GM10248 (cell line): ENCODE measurements around the gene C1QTNF9B.

Experiments
- CTCF ChIA-PET: fragments of 300-600 bp; sonication (Branson Sonifier 250); formaldehyde crosslinking; extraction: SDS; loops from one replicate; lab custom pipeline; 2021; ENCODE audit warnings: antibody characterized with exemption; lab: Yijun Ruan, JAX
- POLR2A ChIA-PET: fragments of 350-650 bp; sonication (Branson Sonifier 250); formaldehyde crosslinking; extraction: SDS; loops from one replicate; lab custom pipeline; 2020; ENCODE audit warnings: antibody characterized with exemption; lab: Yijun Ruan, JAX
- DNase-seq: peaks from one replicate; pipeline ENCODE4 v3.0.0; 2012; ENCODE audit errors: extremely low spot score
- TF ChIP-seq, protein P1 (sequence below): IDR thresholded peaks from 2 replicates; pipeline ENCODE4 v1.5.1; 2012; ENCODE audit warnings: mild to moderate bottlenecking, low read depth; ENCODE audit errors: extremely low read depth, missing control alignments, control extremely low read depth

Gene C1QTNF9B

DNA sequence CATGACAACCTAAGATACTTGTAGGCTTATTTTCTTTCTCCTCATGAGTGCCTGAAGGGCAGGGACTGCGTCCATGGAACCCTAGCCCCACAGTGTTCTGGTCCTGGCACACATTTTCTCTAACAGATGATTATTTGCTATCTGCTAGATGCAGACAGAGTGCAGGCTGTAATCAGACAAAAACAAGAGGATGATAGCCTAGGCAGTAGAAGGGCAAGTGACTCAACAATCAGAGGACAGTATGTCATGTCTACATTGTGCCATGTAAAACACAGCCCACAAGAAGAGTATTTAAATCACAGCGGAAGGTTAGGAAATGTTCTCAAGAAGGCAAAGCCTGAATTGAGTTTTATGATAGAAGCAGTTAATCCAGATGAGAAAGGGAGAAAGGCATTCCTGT, 37.4 kb downstream of the C1QTNF9B start:
- DNase-seq = no peak
- ChIA-PET CTCF (interaction anchor here (2.2 kb wide), 1 partner anchor 10 kb away, joined by 7 read pairs; no protein-coding TSS in a partner anchor), POLR2A (no interaction called here)
- TF ChIP-seq, protein P1, sequence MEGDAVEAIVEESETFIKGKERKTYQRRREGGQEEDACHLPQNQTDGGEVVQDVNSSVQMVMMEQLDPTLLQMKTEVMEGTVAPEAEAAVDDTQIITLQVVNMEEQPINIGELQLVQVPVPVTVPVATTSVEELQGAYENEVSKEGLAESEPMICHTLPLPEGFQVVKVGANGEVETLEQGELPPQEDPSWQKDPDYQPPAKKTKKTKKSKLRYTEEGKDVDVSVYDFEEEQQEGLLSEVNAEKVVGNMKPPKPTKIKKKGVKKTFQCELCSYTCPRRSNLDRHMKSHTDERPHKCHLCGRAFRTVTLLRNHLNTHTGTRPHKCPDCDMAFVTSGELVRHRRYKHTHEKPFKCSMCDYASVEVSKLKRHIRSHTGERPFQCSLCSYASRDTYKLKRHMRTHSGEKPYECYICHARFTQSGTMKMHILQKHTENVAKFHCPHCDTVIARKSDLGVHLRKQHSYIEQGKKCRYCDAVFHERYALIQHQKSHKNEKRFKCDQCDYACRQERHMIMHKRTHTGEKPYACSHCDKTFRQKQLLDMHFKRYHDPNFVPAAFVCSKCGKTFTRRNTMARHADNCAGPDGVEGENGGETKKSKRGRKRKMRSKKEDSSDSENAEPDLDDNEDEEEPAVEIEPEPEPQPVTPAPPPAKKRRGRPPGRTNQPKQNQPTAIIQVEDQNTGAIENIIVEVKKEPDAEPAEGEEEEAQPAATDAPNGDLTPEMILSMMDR = no peak

DNA sequence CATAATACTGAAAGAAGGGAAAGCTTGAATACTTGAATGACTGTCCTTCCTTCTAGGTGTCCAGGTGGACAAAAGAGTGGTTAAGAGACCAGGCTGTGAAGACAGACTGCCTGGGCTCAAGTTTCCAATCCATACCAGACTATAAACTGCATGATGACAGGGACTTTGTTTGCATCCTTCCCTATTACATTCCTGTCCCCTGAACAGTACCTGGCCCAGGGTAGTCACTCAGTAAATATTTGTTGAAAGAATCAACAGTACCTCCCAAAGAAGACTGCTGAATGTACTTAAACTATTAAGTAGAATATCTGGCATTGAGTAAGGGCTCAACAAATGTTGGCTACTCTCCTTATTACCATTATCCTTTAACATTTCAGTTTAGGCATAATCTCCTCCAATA, 37.8 kb downstream of the C1QTNF9B start:
- TF ChIP-seq, protein P1 = no peak
- ChIA-PET CTCF (interaction anchor here (2.1 to 2.2 kb wide), 2 partner anchors 10 to 14 kb away, joined by 7 read pairs; no protein-coding TSS in a partner anchor), POLR2A (no interaction called here)
- no peak for DNase-seq

DNA sequence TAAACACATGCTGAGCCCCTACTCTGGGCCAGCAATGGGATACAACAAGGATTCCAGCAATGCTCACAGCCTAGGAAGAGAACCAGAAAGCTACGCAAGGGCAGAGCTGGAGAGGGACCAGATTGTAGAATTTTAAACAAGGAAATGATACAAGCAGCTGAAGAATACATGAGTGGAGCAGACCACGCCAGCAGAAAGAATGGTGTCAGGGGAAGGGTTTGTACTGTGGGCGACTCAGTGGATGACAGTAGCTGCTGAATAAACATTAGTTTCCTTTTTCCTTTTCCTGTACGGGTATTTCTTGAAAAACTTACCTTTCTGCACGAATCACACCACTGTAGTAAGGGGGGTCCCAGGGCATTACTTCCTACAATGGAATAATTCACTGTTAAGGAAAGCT, 38.8 kb downstream of the C1QTNF9B start:
- ChIA-PET POLR2A (no interaction called here), CTCF (interaction anchor here (1.0 to 2.2 kb wide), 5 partner anchors 9 to 482 kb away, joined by 3 to 7 read pairs (median 5); no protein-coding TSS in a partner anchor)
- TF ChIP-seq, protein P1 = no peak
- DNase-seq = no peak

DNA sequence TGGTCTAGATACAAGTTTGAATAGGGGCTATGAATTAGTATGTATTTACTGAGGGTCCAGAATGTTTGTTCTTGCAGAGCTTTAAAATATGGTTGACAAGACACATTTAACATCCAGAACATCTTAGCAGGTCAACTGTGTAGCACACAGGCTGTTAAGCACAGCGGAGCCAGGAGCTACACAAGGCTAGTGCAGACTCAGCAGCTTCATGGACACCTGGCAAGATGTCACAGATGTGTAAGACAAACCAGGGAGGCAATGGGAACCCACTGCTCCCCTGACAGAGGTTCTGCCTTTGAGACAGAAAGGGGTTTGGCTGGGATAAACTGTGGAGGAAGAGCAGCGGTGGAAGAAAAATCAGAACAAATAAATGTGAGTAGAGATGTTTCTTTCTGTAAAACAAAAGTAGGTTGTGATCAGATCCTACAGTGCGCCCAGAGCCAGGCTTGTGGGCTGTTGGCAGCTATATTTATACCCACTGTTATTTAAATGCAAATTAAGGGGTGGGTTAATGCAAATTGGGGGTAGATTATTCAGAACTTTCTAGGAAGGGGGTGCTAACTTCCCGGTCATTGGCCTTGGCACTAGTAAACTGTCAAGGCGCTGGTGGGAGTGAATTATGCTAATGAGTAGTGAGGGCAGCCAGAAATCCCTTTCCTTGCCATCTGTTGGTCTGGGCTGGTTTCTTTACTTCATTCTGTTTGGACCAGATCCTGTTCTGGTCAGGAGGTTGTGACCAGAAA, 41.1 kb downstream of the C1QTNF9B start:
- POLR2A ChIA-PET = no interaction called here
- CTCF ChIA-PET = interaction anchor here (1.0 to 1.9 kb wide), 4 partner anchors 13 to 390 kb away, joined by 3 to 4 read pairs (median 3); no protein-coding TSS in a partner anchor
- TF ChIP-seq, protein P1 = no peak
- no peak for DNase-seq

DNA sequence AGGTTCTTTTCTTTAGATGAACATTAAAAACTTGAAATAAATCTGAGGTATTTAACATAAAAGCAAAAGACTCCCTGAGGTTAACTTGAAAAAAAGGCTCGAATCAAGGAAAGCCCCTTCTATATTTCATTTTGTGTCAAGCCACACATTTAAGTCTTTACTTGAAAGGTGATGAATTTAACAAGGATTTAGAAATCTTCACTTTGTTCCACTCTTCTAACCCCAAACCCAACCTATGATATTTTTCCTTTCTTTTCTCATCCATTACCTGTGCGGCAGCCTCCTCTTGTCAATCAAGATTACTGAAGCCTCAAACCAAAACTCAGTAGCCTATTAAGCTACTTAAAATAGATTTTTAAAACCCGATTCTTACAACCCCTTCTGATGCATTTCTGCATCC, 41.9 kb downstream of the C1QTNF9B start:
- TF ChIP-seq, protein P1 = no peak
- DNase-seq = no peak
- CTCF ChIA-PET = interaction anchor here (1.0 to 1.9 kb wide), 4 partner anchors 17 to 390 kb away, joined by 3 to 4 read pairs (median 3); no protein-coding TSS in a partner anchor
- POLR2A ChIA-PET = no interaction called here

DNA sequence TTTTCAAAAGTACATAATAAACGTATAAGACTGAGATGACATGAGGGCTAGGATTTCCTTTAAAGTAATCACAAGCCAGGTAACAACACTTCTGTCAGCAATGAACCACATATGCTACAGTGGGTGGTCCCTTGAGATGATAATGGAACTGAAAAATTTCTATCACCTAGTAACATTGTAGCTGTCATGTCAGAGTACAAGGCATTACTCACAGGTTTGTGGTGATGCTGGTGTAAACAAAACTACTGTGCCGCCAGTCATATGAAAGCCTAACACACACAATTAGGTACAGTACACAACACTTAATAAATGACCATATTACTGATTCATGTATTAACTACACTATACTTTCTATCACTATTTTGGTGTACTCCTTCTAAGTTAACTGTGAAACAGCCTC, 45.0 kb downstream of the C1QTNF9B start:
- TF ChIP-seq, protein P1 = no peak
- CTCF ChIA-PET = interaction anchor here (1.1 to 1.5 kb wide), 3 partner anchors 17 to 42 kb away, joined by 3 to 4 read pairs (median 4); no protein-coding TSS in a partner anchor
- POLR2A ChIA-PET = no interaction called here
- DNase-seq = no peak
